ENCODE data around the gene ACTR1B.
A peak's percentile ranks its signal among the peaks of the same experiment; 100 is the strongest.
"Not testable (repeated sequence)": the region's sequence is repeated elsewhere in the genome, so short reads cannot be mapped to it uniquely, and the experiment has no call there.

The ACTR1B gene

DNA sequence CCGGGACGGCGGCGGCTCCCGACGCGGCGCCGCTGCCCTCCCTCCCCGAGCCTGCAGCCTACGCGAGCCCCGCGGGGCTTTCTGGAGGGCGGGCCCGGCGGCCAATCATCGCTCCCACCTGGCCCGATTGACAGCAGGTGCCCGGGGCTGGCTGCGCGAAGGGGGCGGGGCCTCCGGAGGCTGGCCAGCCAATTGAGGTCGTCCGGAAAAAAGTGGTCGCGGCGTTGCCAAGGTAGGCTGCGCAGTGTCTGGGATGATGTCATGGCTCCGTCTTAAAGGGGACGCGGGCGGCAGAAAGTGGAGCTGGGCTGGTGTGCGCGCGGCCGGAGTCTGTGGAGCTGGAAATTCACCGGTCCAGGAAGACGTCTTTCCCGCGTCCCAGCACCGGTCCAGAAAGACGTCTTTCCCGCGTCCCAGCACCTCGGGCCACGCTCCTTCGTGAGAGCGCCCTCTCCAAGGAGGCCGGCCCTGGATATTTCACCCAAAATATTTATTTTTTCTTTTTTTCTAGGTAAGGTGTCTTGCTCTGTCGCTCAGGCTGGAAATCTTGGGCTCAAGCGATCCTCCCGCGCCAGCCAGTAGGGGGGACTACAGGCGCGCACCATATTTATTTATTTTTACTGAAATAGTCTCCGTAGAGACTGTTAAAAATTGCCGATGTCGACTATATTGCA is at the start of gene ACTR1B:
Gene ACTR1B (minus strand): TSS at position 83 of the 674 bp plus-strand sequence. CDS start 154 bp downstream, outside the sequence.
- DNase-seq, result peak; percentile 99

DNA sequence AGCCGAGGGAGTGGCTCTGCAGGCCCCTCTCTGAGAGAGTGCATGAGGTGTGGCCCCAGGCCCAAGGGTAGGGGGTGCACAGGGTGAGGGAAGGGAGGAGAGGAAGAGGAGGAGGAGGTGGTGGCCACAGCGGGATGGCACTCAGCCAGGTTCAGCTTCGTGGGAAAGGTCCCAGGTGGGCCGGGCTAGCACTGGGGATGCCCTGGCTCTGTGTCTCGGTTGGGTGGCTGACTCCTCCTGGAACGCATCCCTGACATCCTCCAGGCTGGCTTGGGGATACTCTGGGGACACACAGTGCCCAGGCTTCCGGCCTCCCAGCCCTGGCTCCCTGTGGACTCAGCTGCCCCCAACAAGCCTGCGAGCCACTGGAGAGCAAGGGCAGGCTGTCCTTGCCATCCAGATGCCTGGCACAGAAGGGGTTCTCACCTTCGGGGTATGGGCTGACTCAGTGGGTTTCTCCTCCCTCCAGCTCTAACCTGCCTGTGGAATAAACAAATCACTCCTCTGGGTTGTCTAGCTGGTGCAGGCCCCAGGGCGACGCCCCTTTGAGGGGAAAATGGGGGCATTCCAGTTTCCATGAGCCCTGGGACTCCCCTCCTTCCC is 49.0 kb upstream of the ACTR1B start:
- DNase-seq, result peak; percentile 43

DNA sequence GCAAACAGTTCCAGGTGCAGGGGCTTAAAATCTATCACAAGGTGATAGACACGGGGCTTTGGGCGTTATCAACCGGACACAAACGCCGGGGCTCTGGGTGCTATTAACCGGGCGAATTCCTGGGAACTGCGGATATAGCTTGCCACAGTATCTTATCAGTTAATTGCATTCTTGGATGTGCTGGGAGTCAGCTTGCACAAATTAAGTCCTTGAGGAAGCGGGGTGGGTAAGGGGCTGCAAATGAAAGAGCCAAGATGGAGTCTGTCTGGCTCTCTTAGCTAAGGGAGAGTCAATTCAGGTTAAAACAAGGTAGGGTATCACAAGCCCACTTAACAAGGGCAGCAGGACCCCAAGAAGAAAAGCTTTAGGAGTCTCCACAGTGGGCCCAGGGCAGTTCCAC is 48.3 kb upstream of the ACTR1B start:
- DNase-seq, result not testable (repeated sequence)

DNA sequence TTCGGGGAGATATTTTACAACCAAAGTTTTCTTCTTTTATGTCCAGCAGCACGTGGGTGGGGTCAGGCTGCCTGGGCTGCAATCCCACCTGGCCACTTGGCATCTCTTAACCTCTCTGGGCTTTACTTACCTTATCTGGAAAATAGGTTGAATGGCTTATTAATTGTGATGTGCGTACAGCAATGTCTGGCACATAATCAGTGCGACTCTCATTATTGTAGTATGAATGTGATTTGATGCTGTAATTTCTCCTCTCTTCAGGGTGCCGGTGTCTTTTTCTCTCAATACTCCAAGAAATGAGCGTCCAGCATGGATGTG is 47.5 kb upstream of the ACTR1B start:
- DNase-seq, result no peak

DNA sequence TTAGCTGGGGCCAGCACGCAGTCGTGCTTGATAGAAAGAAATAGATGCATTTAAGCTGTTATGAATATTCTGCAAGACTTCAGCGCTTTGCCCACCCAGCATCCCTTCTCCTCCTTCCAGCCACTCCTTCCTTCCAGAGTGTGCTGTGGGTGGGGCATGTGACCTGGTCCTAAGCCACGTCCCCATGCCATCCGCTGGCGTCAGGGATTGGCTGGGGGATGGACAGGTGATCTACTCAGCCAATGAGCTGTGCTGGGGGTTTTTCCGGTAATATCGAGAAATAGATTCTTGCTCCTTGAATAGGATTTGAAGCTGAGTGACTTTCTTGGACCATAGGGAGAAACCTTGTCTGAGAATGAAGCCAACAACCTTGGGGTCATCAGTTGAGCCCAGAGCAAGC is 44.8 kb upstream of the ACTR1B start:
- DNase-seq, result no peak

DNA sequence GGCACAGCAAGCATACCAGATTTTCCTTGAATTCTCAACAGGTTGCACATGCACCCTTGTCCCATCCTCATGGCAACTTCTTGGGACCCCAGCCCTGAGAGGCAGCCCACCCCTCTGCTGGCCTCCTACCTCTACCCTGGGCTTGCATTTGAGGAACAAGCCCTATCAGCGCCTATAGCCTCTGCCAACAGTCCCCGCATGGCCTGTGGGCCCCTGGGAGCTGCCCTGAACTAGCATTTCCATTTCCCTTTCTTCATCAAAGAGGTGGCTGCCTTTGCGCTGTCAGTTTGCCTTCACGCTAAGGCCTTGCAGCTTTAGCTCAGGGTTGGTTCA is 44.2 kb upstream of the ACTR1B start:
- no peak for DNase-seq

DNA sequence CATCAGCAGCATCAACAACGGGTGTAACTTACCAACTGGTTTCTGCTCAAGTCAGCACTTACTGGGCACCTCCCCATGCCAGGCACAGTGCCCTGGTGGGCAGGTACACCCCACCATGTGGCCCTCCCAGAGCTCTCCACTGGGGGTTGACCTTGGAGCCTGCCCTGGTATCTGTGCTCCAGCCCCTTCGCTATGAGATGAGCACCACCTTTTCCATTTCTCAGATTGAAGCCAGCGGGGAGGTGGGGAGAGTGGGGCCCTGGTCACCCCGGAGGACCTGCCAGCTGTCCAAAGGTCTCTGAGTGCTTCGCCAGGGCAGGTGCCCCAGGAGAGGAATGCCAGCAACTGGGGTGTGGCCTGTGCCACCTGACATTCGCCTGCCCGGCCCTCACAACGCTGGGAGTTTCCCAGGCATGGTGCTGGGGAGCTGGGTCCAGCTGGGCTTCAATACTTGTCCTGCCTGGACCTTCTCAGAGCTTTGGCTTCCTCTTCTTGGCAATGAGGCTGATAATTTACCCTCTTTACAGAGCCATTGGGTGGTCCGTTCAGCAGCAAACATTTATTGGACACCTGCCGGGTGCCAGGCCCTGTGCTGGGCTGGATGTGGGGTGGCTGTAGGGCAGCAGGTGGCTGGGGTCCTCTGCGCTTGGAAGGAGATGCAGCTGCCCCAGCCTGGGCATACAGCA is 43.7 kb upstream of the ACTR1B start:
- no peak for DNase-seq

DNA sequence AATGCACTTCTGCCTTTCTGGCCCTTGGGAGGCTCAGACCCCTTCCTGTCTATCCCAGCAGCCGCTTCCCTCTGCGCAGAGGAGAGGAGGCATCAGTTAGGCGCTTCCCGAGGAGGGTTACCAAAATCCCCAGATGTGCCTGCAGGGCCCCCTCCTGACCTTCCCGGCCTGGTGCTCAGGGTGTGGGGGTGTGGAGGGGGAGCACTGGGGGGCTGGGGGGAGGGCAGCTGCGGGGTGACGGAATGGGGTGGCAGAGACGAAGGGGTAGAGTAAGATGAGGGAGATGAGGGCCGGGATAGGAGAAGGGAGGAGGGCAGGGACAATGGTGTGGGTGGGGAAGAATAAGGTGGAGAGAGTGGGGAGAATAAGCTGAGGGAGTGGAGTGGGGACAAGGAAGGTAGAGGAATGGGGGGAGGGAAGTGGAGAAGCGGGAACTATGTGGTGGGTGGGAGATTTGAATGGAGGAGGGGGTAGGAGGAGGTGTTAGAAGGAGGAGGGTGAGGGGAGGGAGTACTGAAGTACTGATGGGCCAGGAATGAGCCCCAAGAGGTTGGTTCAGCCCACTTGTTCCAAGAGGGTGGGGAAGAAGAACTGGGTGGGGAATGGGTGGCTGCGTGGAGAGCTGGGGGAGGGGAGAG is 43.0 kb upstream of the ACTR1B start:
- DNase-seq, result no peak

DNA sequence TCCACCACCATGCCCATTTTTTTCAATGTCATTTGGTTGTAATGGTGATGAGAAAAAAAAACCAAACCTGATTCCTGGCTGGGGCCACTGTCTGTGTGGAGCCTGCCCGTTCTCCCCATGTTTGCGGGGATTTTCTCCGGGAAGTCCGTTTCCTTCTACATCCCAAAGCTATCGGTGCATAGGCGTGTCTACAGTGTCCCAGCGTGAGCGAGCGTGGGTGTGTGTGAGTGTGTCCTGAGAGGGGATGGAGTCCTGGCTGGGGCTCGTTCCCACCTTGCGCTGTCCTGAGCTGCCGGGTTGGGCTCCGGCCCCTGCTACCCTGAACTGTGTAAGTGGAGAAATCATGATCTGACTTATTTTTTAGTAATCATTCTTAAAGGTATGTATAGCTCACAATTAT is 42.3 kb upstream of the ACTR1B start:
- no peak for DNase-seq

DNA sequence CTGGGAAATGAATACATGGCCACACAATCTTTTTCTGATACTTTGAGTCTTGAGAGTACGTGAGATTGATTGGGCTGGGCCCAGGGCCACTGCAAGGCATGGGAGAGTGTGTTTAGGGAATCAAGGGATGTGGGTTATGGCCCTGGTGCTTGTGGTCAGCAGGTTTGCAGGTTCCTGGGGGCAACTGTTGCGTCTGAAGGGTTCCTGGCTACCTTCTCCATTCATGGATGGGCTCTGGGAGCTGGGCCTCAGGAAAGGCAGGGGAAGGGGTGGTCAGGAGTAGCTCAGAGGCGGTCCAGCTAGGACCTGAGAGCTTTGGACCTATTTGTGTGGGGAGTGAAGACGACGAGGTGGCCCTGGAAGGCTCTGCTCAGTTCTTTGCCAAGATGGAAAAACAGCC is 41.1 kb upstream of the ACTR1B start:
- no peak for DNase-seq

DNA sequence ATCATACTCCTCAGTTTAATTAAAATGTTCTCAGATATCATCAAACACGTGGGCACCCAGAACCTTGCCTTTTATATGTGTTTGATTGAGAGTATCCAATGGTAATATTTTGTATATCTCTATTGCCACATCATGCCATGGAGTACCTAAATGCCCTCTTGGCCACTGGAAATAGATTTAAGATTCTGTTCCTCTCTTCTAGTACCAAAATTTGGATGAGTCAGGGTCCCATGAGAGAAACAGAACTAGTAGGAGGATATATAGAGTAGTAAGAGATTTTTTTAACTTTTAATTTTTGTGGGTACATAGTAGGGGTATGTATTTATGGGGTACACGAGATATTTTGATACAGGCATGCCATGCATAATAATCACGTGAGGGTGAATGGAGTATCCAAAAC is 39.9 kb upstream of the ACTR1B start:
- DNase-seq, result no peak

DNA sequence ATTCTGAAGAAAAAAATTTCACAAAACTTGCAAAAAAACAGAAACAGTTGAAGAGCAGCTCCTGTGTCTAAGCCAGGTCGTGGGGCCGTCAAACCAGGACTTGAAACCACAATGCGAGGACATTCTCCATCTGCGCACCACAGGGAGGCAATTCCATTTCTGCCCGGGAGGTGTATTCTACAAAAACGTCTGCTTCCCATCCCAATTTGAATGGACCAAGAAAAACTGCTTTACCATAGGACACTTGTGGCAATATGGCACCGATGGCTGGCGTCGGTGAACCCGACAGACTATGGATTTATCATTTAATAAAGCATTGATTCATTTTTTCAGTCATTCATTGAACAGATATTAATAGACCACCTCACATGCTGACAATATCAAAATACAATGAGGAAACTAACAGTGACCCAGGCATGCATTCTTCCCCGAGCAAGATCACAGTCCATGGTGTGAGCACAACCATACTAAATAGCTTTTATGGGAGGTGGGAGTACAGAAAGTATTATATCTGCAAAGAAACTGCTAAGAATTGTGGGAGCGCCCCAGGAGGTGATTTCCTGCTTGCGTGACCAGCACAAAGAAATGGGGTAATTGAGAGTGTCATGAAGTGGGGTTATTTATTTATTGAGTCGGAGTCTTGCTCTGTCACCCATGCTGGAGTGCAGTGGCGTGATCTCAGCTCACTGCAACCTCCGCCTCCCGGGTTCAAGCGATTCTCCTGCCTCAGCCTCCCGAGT is 39.1 kb upstream of the ACTR1B start:
- no peak for DNase-seq

DNA sequence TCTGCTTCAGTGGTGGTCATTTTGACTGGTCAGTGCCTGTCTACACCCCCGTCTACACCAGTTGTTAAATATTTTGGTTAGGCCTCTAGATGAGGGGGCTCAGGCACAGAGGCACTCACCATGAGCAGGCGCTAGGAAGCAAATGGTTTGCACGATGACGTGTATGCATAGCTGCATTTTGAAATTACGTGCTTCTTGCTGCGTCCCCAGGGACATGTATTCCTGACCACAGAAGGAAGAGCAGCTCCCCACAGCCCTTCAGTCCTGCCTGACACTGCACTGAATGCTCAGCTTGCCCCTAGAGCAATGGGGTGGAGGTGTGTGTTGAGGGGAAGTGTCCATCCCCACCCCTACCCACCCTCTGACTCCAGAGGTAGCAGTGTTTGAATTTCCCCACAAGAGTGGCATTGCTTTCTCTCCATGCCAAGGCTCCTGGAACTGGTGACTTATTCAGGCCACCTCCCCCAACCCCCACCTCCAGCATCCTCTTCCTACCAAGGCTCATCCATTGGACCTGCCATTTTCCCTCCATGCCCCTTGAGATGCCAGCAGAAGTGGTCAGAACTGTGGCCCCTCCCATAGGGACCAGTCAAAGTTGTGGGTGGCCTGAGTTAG is 38.1 kb upstream of the ACTR1B start:
- DNase-seq, result no peak

DNA sequence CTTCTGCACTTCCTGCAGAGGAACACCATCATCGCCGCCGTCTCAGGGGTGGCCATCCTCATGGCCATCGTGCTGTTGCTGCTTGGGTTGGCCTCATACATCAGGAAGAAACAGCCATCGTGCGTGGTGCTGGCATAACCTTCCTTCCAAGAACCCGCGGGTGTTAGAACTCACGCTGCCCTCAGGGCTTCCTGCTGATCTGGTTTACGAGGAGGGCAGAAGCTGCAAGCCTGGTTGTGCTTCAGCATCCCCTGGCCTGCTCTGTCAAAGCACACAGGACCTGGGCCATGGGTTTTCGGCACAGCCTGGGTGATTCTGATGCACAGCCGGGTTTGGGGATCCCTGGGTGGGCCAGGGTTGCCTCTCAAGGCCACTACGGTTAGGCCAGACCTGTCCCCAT is 37.3 kb upstream of the ACTR1B start:
- no peak for DNase-seq

DNA sequence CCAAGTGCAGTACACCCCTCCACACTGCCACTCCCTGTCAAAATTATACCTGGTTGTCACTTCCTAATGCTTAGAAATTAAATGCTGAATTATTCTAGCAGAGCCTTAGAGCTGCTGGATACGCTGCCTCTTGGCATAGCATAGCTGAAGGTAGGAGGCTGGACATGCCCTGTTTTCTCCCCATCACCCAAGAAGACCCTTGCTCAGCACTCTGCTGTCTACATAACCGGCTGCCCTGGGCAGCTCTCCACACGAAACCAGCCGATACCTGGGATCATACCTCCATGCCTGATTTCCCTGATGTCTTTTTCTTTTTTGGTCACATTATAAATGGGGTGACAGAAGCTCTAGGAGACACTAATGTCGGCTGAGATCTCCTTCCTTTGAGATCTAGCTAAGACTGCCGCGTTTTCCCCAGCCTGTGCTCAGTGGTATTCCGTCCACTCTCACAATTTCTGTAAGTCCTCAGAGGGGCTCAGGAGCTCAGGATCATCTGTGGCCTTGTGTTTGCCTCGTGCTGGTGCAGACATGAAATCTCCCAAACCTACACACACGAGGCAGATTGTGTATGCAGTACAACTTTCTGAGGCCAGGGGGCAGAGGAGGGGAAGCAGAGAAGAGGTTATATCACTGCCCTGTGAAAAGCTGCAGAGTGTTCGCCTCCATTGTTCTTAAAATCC is 36.1 kb upstream of the ACTR1B start:
- DNase-seq, result peak; percentile 71

DNA sequence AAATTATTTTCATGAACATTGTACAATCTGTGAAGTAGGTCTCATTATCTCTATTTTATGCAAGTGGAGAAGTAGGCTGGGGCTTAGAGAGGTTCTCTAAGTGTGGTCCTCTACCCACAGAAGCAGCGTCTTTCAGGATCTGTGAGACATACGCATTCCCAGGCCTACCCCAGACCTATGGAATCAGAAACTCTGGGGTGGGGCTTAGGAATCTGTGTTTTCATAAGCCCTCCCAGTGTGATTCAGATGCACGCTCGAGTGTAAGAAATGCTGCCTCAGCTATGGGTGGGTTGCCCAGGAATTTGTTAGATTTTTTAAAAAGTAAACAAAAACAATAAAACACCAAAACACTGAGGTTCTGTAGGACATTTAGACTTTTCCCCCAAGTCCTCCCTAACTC is 34.7 kb upstream of the ACTR1B start:
- no peak for DNase-seq

DNA sequence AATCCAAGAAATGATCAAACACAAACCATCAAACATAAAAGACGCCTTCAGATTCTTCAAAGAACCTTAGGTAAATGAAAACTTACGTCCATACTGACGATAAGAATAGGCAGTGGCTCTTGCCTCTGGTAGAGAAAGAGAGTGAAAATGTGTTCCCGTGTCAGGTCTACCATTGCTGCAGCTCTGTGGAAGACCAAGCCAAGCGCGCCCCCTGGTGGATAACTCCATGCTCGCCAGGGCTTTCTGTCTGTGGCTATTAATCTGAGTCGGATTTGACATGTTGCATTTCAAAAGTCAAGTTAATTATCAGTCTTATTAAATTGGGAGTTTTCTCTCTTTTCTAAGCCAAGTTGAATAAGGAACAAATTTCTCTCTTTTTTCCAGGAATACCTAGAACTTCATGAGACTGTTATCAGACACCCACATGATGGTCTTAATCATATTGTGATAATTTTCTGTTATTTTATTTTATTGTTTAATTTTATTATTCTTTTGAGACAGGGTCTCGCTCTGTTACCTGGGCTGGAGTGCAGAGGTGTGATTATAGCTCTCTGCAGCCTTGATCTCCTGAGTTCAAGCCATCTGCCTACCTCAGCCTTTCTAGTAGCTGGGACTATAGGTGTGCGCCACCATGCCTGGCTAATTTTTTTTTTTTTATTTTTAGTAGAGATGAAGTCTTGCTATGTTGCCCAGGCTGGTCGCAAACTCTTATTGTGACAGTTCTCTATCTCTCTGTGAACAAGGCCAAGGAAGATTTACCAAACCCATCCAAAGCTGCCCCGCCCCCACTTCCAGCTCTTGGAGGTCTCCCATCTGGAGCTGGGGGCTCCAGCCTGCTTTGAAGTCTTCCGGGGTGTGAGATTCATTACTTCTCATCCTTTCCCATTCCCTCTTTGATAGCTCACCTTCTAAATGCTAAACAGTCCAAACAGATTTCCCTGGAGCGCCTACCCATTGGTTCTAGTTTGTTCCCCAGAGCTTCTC is 33.7 kb upstream of the ACTR1B start:
- DNase-seq, result peak; percentile 93

DNA sequence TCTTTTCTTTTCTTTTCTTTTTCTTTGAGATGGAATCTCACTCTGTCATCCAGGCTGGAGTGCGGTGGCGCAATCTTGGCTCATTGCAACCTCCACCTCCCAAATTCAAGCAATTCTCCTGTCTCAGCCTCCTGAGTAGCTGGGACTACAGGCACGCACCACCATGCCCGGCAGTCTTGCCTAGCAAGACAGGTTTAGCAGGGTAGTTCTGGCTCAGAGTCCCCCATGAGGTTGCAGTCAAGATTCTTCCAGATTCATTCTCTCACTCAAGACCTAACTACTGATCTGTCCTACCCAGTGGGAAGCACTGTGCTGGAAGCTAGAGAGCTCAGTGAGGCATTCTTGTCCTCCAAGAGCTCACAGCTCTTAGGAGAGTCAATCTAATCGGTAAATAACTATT is 31.9 kb upstream of the ACTR1B start:
- no peak for DNase-seq

DNA sequence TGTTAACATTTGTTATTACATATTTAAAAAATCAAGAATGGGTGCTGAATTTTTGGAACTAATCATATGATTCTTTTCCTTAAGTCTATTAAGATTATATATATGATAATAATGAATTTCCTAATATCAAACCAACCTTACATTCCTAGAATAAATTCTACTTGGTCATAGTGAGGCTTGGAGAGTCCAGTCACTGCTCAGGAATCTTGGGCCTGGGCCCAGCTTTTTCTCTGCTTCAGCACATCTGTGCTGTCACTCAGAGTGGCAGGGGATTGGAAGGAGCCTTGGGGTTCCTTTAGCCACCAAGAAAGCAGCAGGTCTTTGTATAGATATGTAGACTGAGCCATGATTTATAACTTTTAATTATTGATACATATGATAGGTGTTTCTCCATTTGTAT is 29.6 kb upstream of the ACTR1B start:
- no peak for DNase-seq

DNA sequence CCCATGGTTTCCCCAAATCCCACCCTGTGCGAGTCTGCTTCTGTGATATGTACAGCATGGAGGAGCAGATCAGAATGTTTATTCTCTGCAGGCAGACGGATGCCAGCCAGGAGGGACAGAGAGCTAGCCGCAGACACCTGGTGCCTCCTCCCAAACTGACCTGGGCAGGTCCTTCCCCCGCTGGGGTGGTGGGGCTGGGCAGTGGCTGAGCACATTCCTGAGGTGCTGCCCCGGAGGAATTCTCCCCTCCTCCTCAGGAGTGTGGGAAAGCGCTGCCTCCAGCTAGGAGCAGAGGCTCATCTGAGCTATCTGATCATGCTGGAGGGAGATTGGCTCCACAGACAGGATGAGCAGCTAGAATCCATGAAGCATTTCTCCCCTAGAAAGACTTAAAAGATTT is 27.3 kb upstream of the ACTR1B start:
- DNase-seq, result no peak
